Smooth muscle cell (in vitro differentiated cells): ENCODE measurements around the gene ELAC1. TPM values are rescaled to one million over a fixed set of nuclear protein-coding genes. Genes with fewer than 3 reads are reported as not detected.

Source experiments
- DNase-seq: peaks from one replicate; lab custom pipeline; 2025; ENCODE audit not compliant: unreplicated experiment; lab: John Stamatoyannopoulos, UW
- H2AFZ ChIP-seq: fragments of 200-600 bp; sonication (generic); 2 replicates; pipeline ENCODE4 v1.6.0; 2016; ENCODE audit warnings: antibody characterized with exemption, low read depth, mild to moderate bottlenecking
- H3F3A ChIP-seq: fragments of 200-600 bp; sonication (generic); 2 replicates; pipeline ENCODE4 v1.6.0; 2017; ENCODE audit warnings: antibody characterized with exemption, low read depth
- H3K27ac ChIP-seq: fragments of 200-600 bp; sonication (generic); 2 replicates; pipeline ENCODE4 v1.5.1; 2016; ENCODE audit warnings: low read depth, mild to moderate bottlenecking
- H3K27me3 ChIP-seq: fragments of 200-600 bp; sonication (generic); 2 replicates; pipeline ENCODE4 v1.6.1; 2016; ENCODE audit warnings: low read depth, mild to moderate bottlenecking
- H3K36me3 ChIP-seq: fragments of 200-600 bp; sonication (generic); 2 replicates; pipeline ENCODE4 v1.5.1; 2016; ENCODE audit warnings: low read depth
- H3K4me1 ChIP-seq: fragments of 200-600 bp; sonication (generic); 2 replicates; pipeline ENCODE4 v1.5.1; 2016; ENCODE audit warnings: low read depth
- H3K4me2 ChIP-seq: fragments of 200-600 bp; sonication (generic); 2 replicates; pipeline ENCODE4 v1.6.0; 2016; ENCODE audit warnings: mild to moderate bottlenecking
- H3K4me3 ChIP-seq: fragments of 200-600 bp; sonication (generic); 2 replicates; pipeline ENCODE4 v1.5.1; 2016; ENCODE audit warnings: mild to moderate bottlenecking
- H3K79me2 ChIP-seq: fragments of 200-600 bp; sonication (generic); 2 replicates; pipeline ENCODE4 v1.6.0; 2016; ENCODE audit warnings: low read depth, mild to moderate bottlenecking
- H3K9ac ChIP-seq: fragments of 200-600 bp; sonication (generic); 2 replicates; pipeline ENCODE4 v1.6.0; 2016; ENCODE audit warnings: low read depth
- H3K9me3 ChIP-seq: fragments of 200-600 bp; sonication (generic); replicated peaks from 2 replicates; pipeline ENCODE4 v1.5.1; 2016; ENCODE audit warnings: low read depth
- H4K20me1 ChIP-seq: fragments of 200-600 bp; sonication (generic); 2 replicates; pipeline ENCODE4 v1.6.0; 2016; ENCODE audit warnings: low read depth
- CTCF ChIP-seq: fragments of 200-600 bp; sonication (generic); IDR thresholded peaks from 2 replicates; pipeline ENCODE4 v1.5.1; 2017; ENCODE audit warnings: borderline replicate concordance, mild to moderate bottlenecking, antibody characterized with exemption; ENCODE audit not compliant: insufficient read depth, poor library complexity, severe bottlenecking
- WGBS: methylation state at CpG from one replicate; pipeline ENCODE4 v1.1.7; 2016; ENCODE audit warnings: low lambda C conversion rate; 5-methylcytosine and 5-hydroxymethylcytosine counted together
- polyA plus RNA-seq: library from polyadenylated mRNA; unstranded; fragments of >200 nt; fragmentation: Nextera tagmentation; extraction: Ambion mirVana; gene quantifications from 2 replicates; pipeline ENCODE4 v1.2.1, GENCODE V29; 2016
- small RNA-seq: library from RNA; depleted of rRNA; stranded (forward); fragments of <200 nt; gene quantifications from one replicate; pipeline ENCODE3, GENCODE V24; 2014
- total RNA-seq: library from RNA; depleted of rRNA; stranded (reverse); fragments of >200 nt; gene quantifications from 2 replicates; pipeline ENCODE4 v1.2.3, GENCODE V29; 2014

ELAC1 gene
- total and polyA plus RNA-seq, 2 experiments from 2014 or later = 8.2 to 16.0 TPM

- DNase-seq = no peak
- no peaks in the 10 kb centered on the region for H3K36me3 ChIP-seq
- H2AFZ ChIP-seq = no peak overlapping the region
- H3K4me3 ChIP-seq = peak overlapping the region; percentile 95
- H3K9me3 ChIP-seq = no peaks in the 10 kb centered on the region
- H4K20me1 ChIP-seq = peaks cover 66% of the 10 kb centered on the region
- peak overlapping the region; percentile 91 for H3K9ac ChIP-seq
- H3F3A ChIP-seq = no peaks in the 10 kb centered on the region
- WGBS = 36% methylated on average over 5 of the region's 5 CpGs
- no peak for TF ChIP-seq CTCF
- no peaks in the 10 kb centered on the region for H3K27me3 ChIP-seq
- H3K79me2 ChIP-seq = peaks cover 78% of the 10 kb centered on the region
- H3K4me2 ChIP-seq = peak overlapping the region; percentile 85
- peaks cover 34% of the 10 kb centered on the region for H3K4me1 ChIP-seq
- peak overlapping the region; percentile 0 for H3K27ac ChIP-seq
Measured at GRCh38 chr18:51032193-51032592, 64.4 kb downstream of the ELAC1 start.

- H3K4me1 ChIP-seq = peaks cover 10% of the 10 kb centered on the region
- 92% methylated on average over 2 of the region's 2 CpGs for WGBS
- peak overlapping the region; percentile 23 for H3K27ac ChIP-seq
- H3F3A ChIP-seq = no peaks in the 10 kb centered on the region
- no peaks in the 10 kb centered on the region for H3K36me3 ChIP-seq
- peaks cover 100% of the 10 kb centered on the region for H3K79me2 ChIP-seq
- H3K4me2 ChIP-seq = no peak overlapping the region
- no peak overlapping the region for H3K4me3 ChIP-seq
- DNase-seq = no peak
- H4K20me1 ChIP-seq = peaks cover 100% of the 10 kb centered on the region
- TF ChIP-seq CTCF = no peak
- no peak overlapping the region for H2AFZ ChIP-seq
- H3K27me3 ChIP-seq = no peaks in the 10 kb centered on the region
- H3K9me3 ChIP-seq = no peaks in the 10 kb centered on the region
- no peak overlapping the region for H3K9ac ChIP-seq
Measured at GRCh38 chr18:51037230-51037629, 69.4 kb downstream of the ELAC1 start.

Small RNA genes lying within 50 kb of the gene (small RNA-seq; reads per million reads assigned to genes)
- not detected for gene RF00019

Other genes with a start within 250 kb of the ELAC1 start
- 0.13 TPM in 1 of 2 replicates, not detected in the other for gene MRO, start 148.0 kb upstream of the ELAC1 start, total RNA-seq
- gene MRO, start 148.0 kb upstream of the ELAC1 start, polyA plus RNA-seq = not detected in 2 replicates
- 42.2 and 47.9 TPM in 2 replicates for gene ME2, start 88.9 kb upstream of the ELAC1 start, total RNA-seq
- 20.2 and 24.4 TPM in 2 replicates for gene ME2, start 88.9 kb upstream of the ELAC1 start, polyA plus RNA-seq
- 88.9 and 137 TPM in 2 replicates for gene SMAD4, start 62.2 kb downstream of the ELAC1 start, total RNA-seq
- gene SMAD4, start 62.2 kb downstream of the ELAC1 start, polyA plus RNA-seq = 76.4 and 88.0 TPM in 2 replicates
- 81.4 and 97.4 TPM in 2 replicates for gene MEX3C, start 229.6 kb downstream of the ELAC1 start, total RNA-seq
- 28.7 and 34.4 TPM in 2 replicates for gene MEX3C, start 229.6 kb downstream of the ELAC1 start, polyA plus RNA-seq